HEK293T (cell line): ENCODE results near the gene CORO1C.
"Not testable (repeated sequence)": the region's sequence is repeated elsewhere in the genome, so short reads cannot be mapped to it uniquely, and the experiment has no call there.

Experiments used
- CTCF ChIA-PET: fragments of 350-600 bp; formaldehyde crosslinking; extraction: SDS; loops from one replicate; lab custom pipeline; 2021; ENCODE audit warnings: antibody characterized with exemption, inconsistent platforms; lab: Yijun Ruan, JAX
- POLR2A ChIA-PET: fragments of 350-600 bp; formaldehyde crosslinking; extraction: SDS; loops from one replicate; lab custom pipeline; 2020; ENCODE audit warnings: antibody characterized with exemption, inconsistent platforms; lab: Yijun Ruan, JAX
- DNase-seq: peaks from one replicate; pipeline ENCODE4 v3.0.0; 2012; ENCODE audit warnings: mixed read lengths; ENCODE audit errors: extremely low spot score
- ARNT ChIP-seq: fragments of 450-650 bp; IDR thresholded peaks from 2 replicates; pipeline ENCODE4 v1.6.1; 2017; ENCODE audit warnings: mild to moderate bottlenecking
- BHLHE40 ChIP-seq: fragments of 450-650 bp; IDR thresholded peaks from 2 replicates; pipeline ENCODE4 v1.6.1; 2016; ENCODE audit warnings: mild to moderate bottlenecking, moderate library complexity, borderline replicate concordance
- CTBP1 ChIP-seq: fragments of 450-650 bp; IDR thresholded peaks from 2 replicates; pipeline ENCODE4 v1.6.1; 2016; ENCODE audit warnings: borderline replicate concordance
- ELF4 ChIP-seq: fragments of 450-650 bp; IDR thresholded peaks from 2 replicates; pipeline ENCODE4 v1.6.1; 2017; ENCODE audit warnings: antibody characterized with exemption
- FOXA1 ChIP-seq: fragments of 450-650 bp; IDR thresholded peaks from 2 replicates; pipeline ENCODE4 v1.6.1; 2016; ENCODE audit warnings: mild to moderate bottlenecking
- FOXK2 ChIP-seq: fragments of 450-650 bp; IDR thresholded peaks from 2 replicates; pipeline ENCODE4 v1.6.1; 2016; ENCODE audit warnings: mild to moderate bottlenecking
- FOXM1 ChIP-seq: fragments of 450-650 bp; IDR thresholded peaks from 2 replicates; pipeline ENCODE4 v1.6.1; 2017; ENCODE audit warnings: mild to moderate bottlenecking, borderline replicate concordance
- HDGF ChIP-seq: fragments of 450-650 bp; IDR thresholded peaks from 2 replicates; pipeline ENCODE4 v1.6.1; 2017; ENCODE audit warnings: antibody characterized with exemption, borderline replicate concordance
- L3MBTL2 ChIP-seq: fragments of 450-650 bp; conservative IDR thresholded peaks from 2 replicates; pipeline ENCODE4 v1.6.1; 2016; ENCODE audit warnings: mild to moderate bottlenecking
- LEF1 ChIP-seq: fragments of 450-650 bp; IDR thresholded peaks from 2 replicates; pipeline ENCODE4 v1.6.1; 2017; ENCODE audit warnings: mild to moderate bottlenecking, borderline replicate concordance
- NFRKB ChIP-seq: fragments of 450-650 bp; IDR thresholded peaks from 2 replicates; pipeline ENCODE4 v1.6.1; 2016; ENCODE audit warnings: mild to moderate bottlenecking, moderate library complexity
- PKNOX1 ChIP-seq: fragments of 450-650 bp; IDR thresholded peaks from 2 replicates; pipeline ENCODE4 v1.6.1; 2016
- SP1 ChIP-seq: fragments of 450-650 bp; IDR thresholded peaks from 2 replicates; pipeline ENCODE4 v1.6.1; 2017
- SUZ12 ChIP-seq: fragments of 450-650 bp; IDR thresholded peaks from 2 replicates; pipeline ENCODE4 v1.6.1; 2016; ENCODE audit warnings: mild to moderate bottlenecking
- TARDBP ChIP-seq: fragments of 450-650 bp; IDR thresholded peaks from 2 replicates; pipeline ENCODE4 v1.6.1; 2016
- ZNF384 ChIP-seq: fragments of 450-650 bp; IDR thresholded peaks from 2 replicates; pipeline ENCODE4 v1.6.1; 2016

Gene CORO1C

GRCh38 chr12:108734200-108734906 lies 3.0 kb upstream of the CORO1C start:
- DNase-seq, result no peak
- POLR2A ChIA-PET, result no interaction called here
- CTCF ChIA-PET, result no interaction called here
- no peak for TF ChIP-seq TARDBP
- no peak for TF ChIP-seq FOXM1
- no peak for TF ChIP-seq FOXK2
- TF ChIP-seq LEF1, result no peak
- TF ChIP-seq NFRKB, result no peak

- DNase-seq, result not testable (repeated sequence)
- ChIA-PET POLR2A (interaction anchor here (1.4 kb wide), 1 partner anchor 32 kb away, joined by 5 read pairs; no protein-coding TSS in a partner anchor), CTCF (interaction anchor here (0.6 to 0.7 kb wide), 2 partner anchors 9 to 36 kb away, joined by 3 read pairs; no protein-coding TSS in a partner anchor)
Observed at GRCh38 chr12:108733230-108733531, 1.9 kb upstream of the CORO1C start.

- POLR2A ChIA-PET, result interaction anchor here (1.4 kb wide), 1 partner anchor 31 kb away, joined by 5 read pairs; no protein-coding TSS in a partner anchor
- no peak for DNase-seq
- CTCF ChIA-PET, result interaction anchor here (0.6 to 0.7 kb wide), 2 partner anchors 37 to 1057 kb away, joined by 3 read pairs; no protein-coding TSS in a partner anchor
- TF ChIP-seq SUZ12 (no peak), ELF4 (no peak), ZNF384 (no peak), ARNT (no peak), TARDBP (no peak), BHLHE40 (no peak), CTBP1 (no peak), FOXM1 (no peak), LEF1 (no peak), L3MBTL2 (no peak), NFRKB (no peak), FOXA1 (no peak), PKNOX1 (no peak), HDGF (no peak), SP1 (no peak), FOXK2 (no peak)
Observed at GRCh38 chr12:108732489-108733229, 1.3 kb upstream of the CORO1C start.

GRCh38 chr12:108731866-108732461 lies 646 bp upstream of the CORO1C start:
- DNase-seq, result peak; percentile 98
- ChIA-PET CTCF (interaction anchor here (0.6 kb wide), 1 partner anchor 1056 kb away, joined by 3 read pairs; no protein-coding TSS in a partner anchor), POLR2A (interaction anchor here (1.4 kb wide), 1 partner anchor 31 kb away, joined by 5 read pairs; no protein-coding TSS in a partner anchor)
- no peak for TF ChIP-seq ARNT
- no peak for TF ChIP-seq FOXA1
- TF ChIP-seq HDGF, result no peak
- no peak for TF ChIP-seq SUZ12

- TF ChIP-seq L3MBTL2, result 0 out of 2 replicates have a peak, but pooled peaks have one; percentile 1
- TF ChIP-seq SP1, result no peak
- CTCF ChIA-PET, result interaction anchor here (0.7 kb wide), 1 partner anchor 168 kb away, joined by 3 read pairs; the partner anchor contains the start of gene ISCU
- POLR2A ChIA-PET, result interaction anchor here (0.6 to 1.4 kb wide), 6 partner anchors 10 to 40 kb away, joined by 3 to 8 read pairs (median 4); no protein-coding TSS in a partner anchor
Observed at GRCh38 chr12:108730365-108731104, 783 bp downstream of the CORO1C start.

GRCh38 chr12:108729612-108730364 lies 1.5 kb downstream of the CORO1C start:
- DNase-seq, result no peak
- CTCF ChIA-PET, result interaction anchor here (0.7 kb wide), 1 partner anchor 167 kb away, joined by 3 read pairs; the partner anchor contains the start of gene ISCU
- POLR2A ChIA-PET, result interaction anchor here (0.6 to 1.4 kb wide), 6 partner anchors 10 to 39 kb away, joined by 3 to 8 read pairs (median 4); no protein-coding TSS in a partner anchor
- TF ChIP-seq L3MBTL2 (peak; percentile 55), LEF1 (no peak)

More at GRCh38 chr12:108730365-108731104, 783 bp downstream of the CORO1C start:
- peak; percentile 60 for DNase-seq
